HUDEP-2 (cell line): ENCODE data around the gene TP53BP1.

Experiments
- DNase-seq, 76 experiments: peaks; one replicate each; lab custom pipeline; 2025; ENCODE audit not compliant: unreplicated experiment in 76 of 76; lab: John Stamatoyannopoulos, UW

TP53BP1 gene

GRCh38 chr15:43521419-43521818 is 28.5 kb upstream of the TP53BP1 start:
- no peak for DNase-seq

- no peak for DNase-seq
These were observed 27.2 kb upstream of the TP53BP1 start for GRCh38 chr15:43520138-43520537.

DNA sequence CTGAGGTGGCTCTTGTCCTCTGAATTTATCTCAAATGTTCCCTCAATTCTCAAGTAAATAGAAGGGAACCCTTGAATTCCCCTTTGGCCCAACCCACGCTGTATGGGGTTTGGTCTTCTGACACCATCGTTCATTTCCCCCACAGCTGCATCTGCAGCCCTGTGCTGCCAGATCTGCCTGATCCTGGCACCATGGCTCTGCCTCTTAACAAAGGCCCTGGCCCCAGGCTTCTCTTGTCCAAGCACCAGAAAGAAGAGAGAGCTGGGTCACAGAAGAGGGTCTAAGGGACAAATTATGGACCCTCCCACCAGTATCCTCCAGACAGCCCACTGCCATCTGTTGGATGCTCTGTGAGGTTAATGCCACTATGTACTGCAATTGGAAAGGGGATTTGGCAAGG is 26.2 kb upstream of the TP53BP1 start:
- DNase-seq = no peak

DNA sequence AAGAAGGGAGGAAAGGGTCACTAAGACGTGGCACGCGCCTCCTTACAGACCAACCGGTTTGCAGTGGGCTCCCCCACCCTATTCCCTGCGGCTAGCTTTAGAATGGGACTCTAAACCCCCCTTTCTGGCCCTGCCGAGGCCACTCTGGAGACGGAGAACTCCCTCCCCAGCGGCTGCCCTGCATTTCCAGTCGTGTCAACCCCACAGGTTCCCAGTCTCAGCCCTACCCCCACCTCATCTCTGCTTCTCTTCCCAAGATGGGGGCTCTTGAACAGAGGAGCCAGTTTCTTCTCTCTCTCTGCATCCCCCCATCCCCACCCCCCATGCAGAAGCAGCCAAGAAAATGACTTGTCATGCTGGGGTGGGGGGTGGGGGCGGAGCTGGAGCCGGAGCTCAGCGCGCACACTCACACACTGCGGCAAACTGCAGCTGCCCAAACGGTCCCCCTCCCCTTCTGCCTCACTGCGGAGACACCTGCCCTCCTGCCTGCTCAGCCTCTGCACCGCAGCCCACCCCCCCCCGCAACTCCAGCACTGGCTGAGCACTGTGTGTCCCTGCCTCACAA is 25.3 kb upstream of the TP53BP1 start:
- peak in 1 of 76 experiments; percentile 10 for DNase-seq

DNA sequence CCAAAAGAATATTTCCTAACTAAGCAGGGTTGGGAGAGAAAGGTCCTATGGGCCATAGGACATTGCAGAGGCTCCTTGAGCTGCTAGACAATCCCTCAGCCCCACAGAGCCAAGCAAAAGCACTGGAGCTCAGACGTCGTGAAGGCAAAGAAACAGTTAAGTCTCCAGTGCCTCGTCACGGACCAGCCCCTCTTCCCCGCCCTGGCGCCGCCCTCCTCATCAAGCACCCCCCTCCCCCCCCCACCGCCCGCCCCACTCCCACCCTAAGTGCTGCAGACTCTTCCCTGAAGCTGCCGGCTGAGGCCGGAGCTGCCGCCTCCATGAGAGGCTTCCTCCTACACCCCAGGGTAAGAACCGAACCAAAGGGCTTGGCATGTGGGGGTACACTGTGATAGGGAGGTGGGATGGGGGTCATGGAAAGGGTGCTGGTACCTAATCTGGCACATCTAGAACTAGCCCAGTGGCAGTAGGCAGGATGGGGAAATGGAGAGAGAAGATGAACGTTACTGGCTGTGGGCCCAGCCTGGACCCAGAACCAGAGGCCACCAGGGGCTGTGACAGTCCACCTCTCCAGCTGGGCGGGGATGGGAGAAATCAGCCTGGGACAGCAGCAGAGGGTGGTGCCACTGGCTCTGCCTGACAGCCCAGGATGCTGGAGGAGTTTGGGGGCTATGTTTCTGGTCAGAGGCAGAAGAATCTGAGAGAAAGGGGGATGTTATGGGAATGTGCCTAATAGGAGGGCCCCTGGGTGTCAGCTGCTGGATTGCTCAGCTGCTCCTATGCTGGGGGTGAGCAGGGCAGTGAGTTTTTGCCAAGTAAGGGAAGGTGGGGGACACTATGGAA is 24.6 kb upstream of the TP53BP1 start, which contains the start of gene MAP1A:
MAP1A (plus strand) TSS at position 255 of the 843 bp plus-strand sequence. CDS start 3,866 bp downstream, outside the sequence.
- DNase-seq = peak in 16 of 76 experiments; percentile 8 to 31 (median 14)

DNA sequence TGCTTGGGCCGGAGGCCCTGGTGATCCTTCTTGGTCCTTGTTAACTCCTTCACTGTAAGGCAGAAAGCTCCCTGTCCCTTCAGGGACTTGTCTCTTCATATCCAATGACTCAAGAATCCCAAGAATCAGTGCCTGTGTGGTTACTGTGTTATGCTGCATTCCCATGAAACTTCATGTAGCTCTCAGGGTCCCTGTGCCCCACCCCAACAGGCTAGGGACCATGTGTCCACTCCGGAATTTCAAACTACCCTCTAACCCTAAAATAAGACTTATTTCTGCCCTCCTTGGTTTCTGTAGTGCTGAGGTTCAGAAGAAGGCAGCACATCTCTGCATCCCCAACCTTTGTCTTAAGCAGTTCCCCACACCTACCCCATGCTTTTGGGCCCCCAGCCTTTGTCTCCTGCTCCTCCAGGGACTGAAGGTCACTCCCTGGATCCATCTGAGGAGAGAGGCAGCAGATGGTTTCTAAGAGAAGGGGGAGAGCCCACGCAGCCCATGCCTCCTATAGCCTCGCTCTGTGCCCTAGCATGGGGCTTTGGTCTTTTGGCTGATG is 23.9 kb upstream of the TP53BP1 start:
- DNase-seq = no peak

DNA sequence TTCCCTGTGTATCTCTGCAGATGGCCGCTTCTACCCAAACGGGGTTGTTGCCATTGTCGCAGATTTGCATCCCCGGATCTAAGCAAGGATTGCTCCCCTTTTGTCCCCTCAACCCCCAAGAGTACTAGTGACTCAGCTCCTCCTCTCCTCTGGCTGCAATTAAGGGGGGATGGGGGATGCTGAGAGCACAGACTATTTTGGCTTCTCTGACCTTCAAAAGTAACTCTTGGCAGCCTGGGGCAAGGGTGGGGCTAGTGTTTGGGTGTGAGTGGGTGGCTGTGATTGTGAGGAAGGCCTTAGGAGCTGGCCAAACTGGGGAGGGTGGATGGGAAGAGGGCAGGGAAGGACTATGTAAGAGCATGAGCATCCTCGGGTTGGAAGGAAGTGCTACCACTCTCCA is 23.2 kb upstream of the TP53BP1 start:
- DNase-seq = peak in 1 of 76 experiments; percentile 5

DNA sequence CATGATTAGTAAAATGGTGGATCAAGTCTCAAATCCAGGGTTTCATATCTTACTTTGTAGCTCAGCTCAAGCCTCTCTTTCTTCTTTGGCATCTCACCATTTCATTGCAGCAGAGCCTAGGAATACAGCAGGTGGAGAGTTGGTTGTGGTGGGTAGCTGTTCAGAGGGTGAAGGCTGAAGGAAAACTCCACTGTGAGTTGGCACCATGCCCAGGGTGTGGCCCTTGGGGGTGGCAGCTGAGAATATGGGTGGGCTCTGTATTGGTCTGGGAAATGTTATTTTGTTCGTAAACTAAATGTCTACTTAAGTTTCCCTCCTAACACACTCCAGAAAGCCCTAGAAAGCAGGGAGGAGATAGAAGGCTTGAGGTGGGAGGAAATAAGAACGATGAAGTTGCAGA is 22.8 kb upstream of the TP53BP1 start:
- no peak for DNase-seq

- peak in 66 of 76 experiments; percentile 10 to 78 (median 50) for DNase-seq
These were observed 21.5 kb upstream of the TP53BP1 start for GRCh38 chr15:43514241-43515057.

GRCh38 chr15:43513550-43513949 is 20.6 kb upstream of the TP53BP1 start:
- DNase-seq = no peak

DNA sequence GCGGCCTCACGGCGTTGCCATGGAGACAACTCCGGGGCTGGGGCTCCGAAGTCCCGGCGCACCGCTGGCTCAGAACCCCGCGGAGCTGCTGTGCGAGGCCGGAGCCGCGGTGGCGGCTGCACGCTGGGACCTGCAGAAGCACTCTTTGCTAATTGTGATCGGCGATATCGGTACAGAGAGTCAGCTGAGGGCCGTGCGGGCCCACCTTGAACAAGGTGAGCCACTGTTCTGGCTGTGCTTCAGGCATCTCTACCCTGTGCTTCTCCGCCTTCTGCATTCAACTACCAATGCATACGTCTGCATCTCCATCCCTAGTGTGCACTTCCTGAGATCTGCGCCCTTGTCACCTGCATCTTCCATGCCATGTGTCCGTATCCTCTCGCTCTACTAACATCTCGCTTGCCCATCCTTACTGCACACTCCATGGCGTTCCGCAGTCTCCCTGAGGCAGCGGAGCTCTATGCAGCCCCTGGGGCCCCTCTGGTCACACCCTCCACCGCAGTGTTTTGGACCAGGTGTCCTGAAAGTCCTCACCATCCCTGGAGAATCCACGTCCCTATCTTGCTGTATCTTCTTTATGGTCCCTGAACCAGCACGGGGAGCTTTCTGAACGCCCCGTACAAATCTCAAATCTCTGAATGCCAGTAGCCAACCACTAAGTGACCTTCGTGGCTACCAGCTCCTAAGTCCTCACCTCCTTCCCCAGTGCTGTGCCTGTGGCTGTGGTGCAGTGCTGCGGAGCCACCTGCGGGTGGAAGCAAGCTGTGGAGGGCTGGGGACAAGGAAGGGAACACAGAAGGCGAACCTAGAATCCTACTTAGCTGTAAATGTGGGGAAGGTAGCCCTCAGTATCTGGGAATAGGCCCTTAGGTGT is 18.3 kb upstream of the TP53BP1 start:
- DNase-seq = peak in 36 of 76 experiments; percentile 6 to 54 (median 27)

- DNase-seq = peak in 75 of 76 experiments; percentile 81 to 99 (median 98)
These were observed 17.4 kb upstream of the TP53BP1 start for GRCh38 chr15:43510200-43511011.

GRCh38 chr15:43509660-43510199 is 16.8 kb upstream of the TP53BP1 start:
- DNase-seq = peak in 46 of 76 experiments; percentile 5 to 58 (median 30)

DNA sequence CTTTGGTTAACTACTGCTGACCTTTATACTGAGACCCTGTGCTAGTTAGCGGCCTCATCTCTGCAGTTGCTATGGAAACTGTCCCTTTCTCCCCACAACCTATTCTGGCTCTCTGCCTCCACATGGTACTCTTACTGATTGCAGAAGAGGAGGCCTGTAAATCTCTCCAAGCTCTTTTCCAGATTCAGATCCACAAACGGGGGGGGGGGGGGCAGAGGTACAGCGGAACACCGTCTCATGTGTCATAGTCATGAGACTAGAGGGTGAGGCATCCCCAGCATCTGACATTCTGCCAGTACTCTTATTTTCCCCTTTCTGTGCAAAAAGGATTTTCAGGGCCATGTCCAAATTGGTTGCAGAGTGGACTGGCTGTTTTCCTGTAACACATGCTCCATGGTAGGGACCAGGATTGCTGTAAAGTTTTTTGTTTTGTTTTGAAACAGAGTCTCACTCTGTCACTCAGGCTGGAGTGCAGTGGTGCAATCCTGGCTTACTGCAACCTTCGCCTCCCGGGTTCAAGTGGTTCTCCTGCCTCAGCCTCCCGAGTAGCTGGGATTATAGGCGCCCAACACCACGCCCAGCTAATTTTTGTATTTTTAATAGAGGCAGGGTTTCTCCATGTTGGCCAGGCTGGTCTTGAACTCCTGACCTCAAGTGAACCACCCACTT is 16.2 kb upstream of the TP53BP1 start:
- peak in 5 of 76 experiments; percentile 6 to 27 (median 7) for DNase-seq

DNA sequence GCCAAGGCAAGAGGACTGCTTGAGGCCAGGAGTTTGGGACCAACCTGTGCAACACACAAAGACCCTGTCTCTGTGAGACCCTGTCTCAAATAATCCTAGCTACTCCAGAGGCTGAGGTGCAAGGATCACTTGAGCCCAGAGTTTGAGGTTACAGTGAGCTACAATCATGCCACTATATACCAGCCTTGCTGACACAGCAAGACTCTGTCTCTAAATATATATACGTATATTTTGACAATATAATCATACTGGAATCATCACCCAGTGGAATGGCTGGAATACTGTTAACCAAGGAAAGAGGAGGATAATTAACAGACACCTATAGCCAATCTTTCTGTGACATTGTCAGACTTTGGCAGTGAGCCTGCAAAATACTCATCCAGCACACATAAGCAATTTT is 15.5 kb upstream of the TP53BP1 start:
- DNase-seq = no peak

DNA sequence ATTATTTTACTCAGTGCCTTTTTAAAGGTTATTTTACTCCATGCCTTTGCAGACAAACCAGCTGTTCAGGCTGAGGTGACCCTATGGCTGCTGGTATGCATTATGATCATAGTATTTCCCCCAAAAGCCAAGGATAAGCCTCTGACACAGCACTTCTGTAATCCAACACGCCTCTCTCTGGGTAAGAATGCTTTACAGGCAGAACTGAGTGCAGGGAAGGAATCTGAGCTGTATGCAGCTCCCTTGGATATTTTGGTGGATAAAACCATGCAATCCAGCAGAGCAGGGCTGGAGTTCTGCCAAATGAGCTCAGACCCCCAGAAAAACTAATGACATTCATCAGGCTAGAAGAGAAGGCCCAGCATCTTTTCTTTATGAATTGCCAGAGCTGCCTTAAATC is 12.8 kb upstream of the TP53BP1 start:
- no peak for DNase-seq

- DNase-seq = no peak
These were observed 6.7 kb upstream of the TP53BP1 start for GRCh38 chr15:43499635-43500034.

DNA sequence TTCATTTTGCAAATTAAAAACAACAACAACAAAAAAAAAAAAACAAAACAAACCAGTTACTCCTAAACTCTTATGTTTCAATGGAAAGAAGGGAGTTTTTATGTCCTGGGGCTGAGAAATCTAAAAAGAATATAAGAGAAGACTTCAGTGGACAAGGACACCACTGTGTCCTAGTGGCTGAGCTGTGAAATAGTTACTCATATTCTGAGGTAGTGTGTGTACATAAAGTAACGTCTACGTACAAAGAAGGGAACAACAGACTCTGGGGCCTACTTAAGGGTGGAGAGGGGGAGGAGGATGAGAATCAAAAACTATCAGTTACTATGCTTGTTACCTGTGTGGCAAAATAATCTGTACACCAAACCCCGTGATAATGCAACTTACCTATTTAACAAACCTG is 6.0 kb upstream of the TP53BP1 start:
- no peak for DNase-seq
